ENCODE results near the gene PALD1.

PALD1 gene

GRCh38 chr10:70461397-70462348 is 16.9 kb upstream of the PALD1 start:
- TF ChIP-seq SUZ12 (IDR thresholded peaks at IDR 0.05) = no peak
- TF ChIP-seq L3MBTL2 (conservative IDR thresholded peaks at IDR 0.05) = 0 out of 2 replicates have a peak, but pooled peaks have one; percentile 26
- POLR2A ChIA-PET = interaction anchor here (0.9 to 1.1 kb wide), 2 partner anchors 14 to 16 kb away, joined by 3 to 6 read pairs; no protein-coding TSS in a partner anchor

DNA sequence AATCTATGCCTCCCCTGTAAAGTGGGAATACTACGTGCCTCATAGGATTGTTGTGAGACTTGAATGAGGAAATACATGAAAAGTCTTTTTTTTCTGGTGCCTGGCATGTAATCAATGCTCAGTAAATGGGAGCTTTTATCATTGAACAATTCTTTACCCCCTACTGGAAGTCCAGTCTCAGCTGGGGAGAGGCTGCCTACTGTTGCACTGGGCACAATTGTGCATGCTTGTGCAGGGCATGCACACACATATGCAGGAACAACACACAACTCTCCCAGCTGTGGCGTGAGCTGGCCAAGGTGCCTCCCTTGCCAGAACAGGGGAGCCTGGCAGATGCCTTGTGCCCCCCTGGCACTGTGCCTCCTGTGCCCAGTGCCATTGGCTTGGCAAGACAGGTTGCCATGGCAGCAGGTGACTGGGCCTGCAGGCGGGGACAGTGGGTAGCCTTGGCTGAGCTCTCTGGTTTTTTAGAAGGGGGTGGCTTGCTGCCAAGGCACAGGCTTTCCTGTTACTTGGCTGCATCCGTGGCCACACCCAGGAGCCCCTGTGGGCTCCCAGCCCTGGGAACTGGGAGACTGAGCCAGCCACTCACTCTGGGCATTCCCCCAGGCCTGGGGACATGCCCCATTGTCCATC is 16.1 kb upstream of the PALD1 start:
- POLR2A ChIA-PET = no interaction called here
- CTCF ChIA-PET = interaction anchor here (1.7 to 2.2 kb wide), 2 partner anchors 9 to 75 kb away, joined by 4 to 7 read pairs; no protein-coding TSS in a partner anchor
- no peak for TF ChIP-seq ARNT (IDR thresholded peaks at IDR 0.05)
- TF ChIP-seq SUZ12 (IDR thresholded peaks at IDR 0.05) = no peak
- TF ChIP-seq LEF1 (IDR thresholded peaks at IDR 0.05; ENCODE audit: borderline replicate concordance) = no peak
- TF ChIP-seq TARDBP (IDR thresholded peaks at IDR 0.05) = no peak
- TF ChIP-seq NFRKB (IDR thresholded peaks at IDR 0.05) = no peak
- no peak for TF ChIP-seq ZNF384 (IDR thresholded peaks at IDR 0.05)
- TF ChIP-seq FOXM1 (IDR thresholded peaks at IDR 0.05; ENCODE audit: borderline replicate concordance) = no peak
- TF ChIP-seq BHLHE40 (IDR thresholded peaks at IDR 0.05; ENCODE audit: borderline replicate concordance) = no peak
- TF ChIP-seq CTBP1 (IDR thresholded peaks at IDR 0.05; ENCODE audit: borderline replicate concordance) = no peak
- no peak for TF ChIP-seq FOXK2 (IDR thresholded peaks at IDR 0.05)
- no peak for TF ChIP-seq L3MBTL2 (conservative IDR thresholded peaks at IDR 0.05)
- TF ChIP-seq FOXA1 (IDR thresholded peaks at IDR 0.05) = no peak
- TF ChIP-seq ELF4 (IDR thresholded peaks at IDR 0.05) = no peak
- no peak for TF ChIP-seq PKNOX1 (IDR thresholded peaks at IDR 0.05)
- TF ChIP-seq HDGF (IDR thresholded peaks at IDR 0.05; ENCODE audit: borderline replicate concordance) = no peak
- no peak for TF ChIP-seq SP1 (IDR thresholded peaks at IDR 0.05)
- no peak for DNase-seq (ENCODE audit: extremely low spot score)

More at GRCh38 chr10:70461397-70462348, 16.9 kb upstream of the PALD1 start:
- peak; percentile 74 for DNase-seq (ENCODE audit: extremely low spot score)
- CTCF ChIA-PET = interaction anchor here (0.6 to 2.2 kb wide), 11 partner anchors 9 to 297 kb away, joined by 3 to 9 read pairs (median 4); partner anchors contain the start of gene PALD1

GRCh38 chr10:70465278-70465677 is 13.3 kb upstream of the PALD1 start:
- ChIA-PET CTCF (no interaction called here), POLR2A (no interaction called here)
- TF ChIP-seq L3MBTL2 (conservative IDR thresholded peaks at IDR 0.05) (no peak), FOXM1 (IDR thresholded peaks at IDR 0.05; ENCODE audit: borderline replicate concordance) (no peak), NFRKB (IDR thresholded peaks at IDR 0.05) (no peak), LEF1 (IDR thresholded peaks at IDR 0.05; ENCODE audit: borderline replicate concordance) (no peak), FOXA1 (IDR thresholded peaks at IDR 0.05) (no peak), FOXK2 (IDR thresholded peaks at IDR 0.05) (no peak), SUZ12 (IDR thresholded peaks at IDR 0.05) (no peak), ARNT (IDR thresholded peaks at IDR 0.05) (no peak), BHLHE40 (IDR thresholded peaks at IDR 0.05; ENCODE audit: borderline replicate concordance) (no peak), HDGF (IDR thresholded peaks at IDR 0.05; ENCODE audit: borderline replicate concordance) (no peak), ZNF384 (IDR thresholded peaks at IDR 0.05) (no peak), ELF4 (IDR thresholded peaks at IDR 0.05) (no peak), CTBP1 (IDR thresholded peaks at IDR 0.05; ENCODE audit: borderline replicate concordance) (no peak), TARDBP (IDR thresholded peaks at IDR 0.05) (no peak), SP1 (IDR thresholded peaks at IDR 0.05) (no peak), PKNOX1 (IDR thresholded peaks at IDR 0.05) (no peak)
- DNase-seq (ENCODE audit: extremely low spot score) = no peak

- CTCF ChIA-PET = no interaction called here
- no peak for DNase-seq (ENCODE audit: extremely low spot score)
- POLR2A ChIA-PET = no interaction called here
- TF ChIP-seq L3MBTL2 (conservative IDR thresholded peaks at IDR 0.05) (no peak), BHLHE40 (IDR thresholded peaks at IDR 0.05; ENCODE audit: borderline replicate concordance) (no peak), LEF1 (IDR thresholded peaks at IDR 0.05; ENCODE audit: borderline replicate concordance) (no peak), FOXK2 (IDR thresholded peaks at IDR 0.05) (no peak), ZNF384 (IDR thresholded peaks at IDR 0.05) (no peak), HDGF (IDR thresholded peaks at IDR 0.05; ENCODE audit: borderline replicate concordance) (no peak), SUZ12 (IDR thresholded peaks at IDR 0.05) (no peak), ELF4 (IDR thresholded peaks at IDR 0.05) (no peak), FOXA1 (IDR thresholded peaks at IDR 0.05) (no peak), FOXM1 (IDR thresholded peaks at IDR 0.05; ENCODE audit: borderline replicate concordance) (no peak), PKNOX1 (IDR thresholded peaks at IDR 0.05) (no peak), ARNT (IDR thresholded peaks at IDR 0.05) (no peak), TARDBP (IDR thresholded peaks at IDR 0.05) (no peak), NFRKB (IDR thresholded peaks at IDR 0.05) (no peak), CTBP1 (IDR thresholded peaks at IDR 0.05; ENCODE audit: borderline replicate concordance) (no peak), SP1 (IDR thresholded peaks at IDR 0.05) (no peak)
Measured at GRCh38 chr10:70465832-70466231, 12.7 kb upstream of the PALD1 start.

DNA sequence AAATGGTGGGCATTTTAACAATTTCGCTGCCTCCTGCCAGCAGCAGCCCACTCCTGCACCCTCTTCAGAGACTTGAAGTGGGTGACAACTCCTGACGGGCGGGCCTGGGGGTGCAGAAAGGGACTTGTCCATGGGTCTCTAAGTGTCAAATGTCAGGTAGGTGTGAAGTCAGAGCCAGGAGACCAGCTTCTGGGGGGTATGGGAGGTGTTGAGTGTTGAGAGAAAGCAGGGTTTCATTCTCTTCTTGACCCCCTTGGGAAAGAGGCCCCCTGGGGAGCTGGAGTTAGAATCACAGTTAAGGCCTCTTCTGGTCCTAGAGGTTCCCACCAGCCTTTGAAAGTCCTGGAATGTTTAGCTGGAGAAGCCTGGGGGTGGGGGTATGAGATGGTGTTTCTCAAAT is 11.6 kb upstream of the PALD1 start:
- no peak for TF ChIP-seq TARDBP (IDR thresholded peaks at IDR 0.05)
- TF ChIP-seq CTBP1 (IDR thresholded peaks at IDR 0.05; ENCODE audit: borderline replicate concordance) = no peak
- no peak for TF ChIP-seq HDGF (IDR thresholded peaks at IDR 0.05; ENCODE audit: borderline replicate concordance)
- no peak for TF ChIP-seq SUZ12 (IDR thresholded peaks at IDR 0.05)
- no peak for TF ChIP-seq FOXM1 (IDR thresholded peaks at IDR 0.05; ENCODE audit: borderline replicate concordance)
- no peak for TF ChIP-seq L3MBTL2 (conservative IDR thresholded peaks at IDR 0.05)
- TF ChIP-seq BHLHE40 (IDR thresholded peaks at IDR 0.05; ENCODE audit: borderline replicate concordance) = no peak
- TF ChIP-seq ARNT (IDR thresholded peaks at IDR 0.05) = no peak
- no peak for TF ChIP-seq ZNF384 (IDR thresholded peaks at IDR 0.05)
- ChIA-PET CTCF (no interaction called here), POLR2A (no interaction called here)
- DNase-seq (ENCODE audit: extremely low spot score) = no peak

All from HEK293T (cell line).